ENCODE measurements around the gene AGTPBP1.

The AGTPBP1 gene

DNA sequence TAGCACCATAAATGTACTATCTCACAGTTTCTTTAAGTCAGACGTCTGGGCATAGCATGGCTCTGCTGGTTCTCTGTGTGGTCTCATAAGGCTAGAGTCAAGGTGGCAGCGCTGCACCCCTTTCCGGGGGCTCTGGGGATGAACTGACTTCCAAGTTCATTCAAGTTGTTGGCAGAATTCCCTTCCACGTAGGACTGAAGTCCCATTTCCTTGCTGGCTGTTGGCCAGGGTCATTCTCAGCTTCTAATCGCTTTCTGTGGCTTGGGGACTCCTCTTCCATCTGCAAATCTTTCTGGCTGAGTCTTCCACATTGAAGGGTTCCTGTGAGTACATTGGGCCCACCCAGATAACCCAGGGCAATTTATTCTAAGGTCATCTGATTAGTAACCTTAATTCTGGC is 211.0 kb downstream of the AGTPBP1 start:
- no peak for DNase-seq

GRCh38 chr9:85528607-85529006 is 213.1 kb downstream of the AGTPBP1 start:
- DNase-seq, result no peak

- DNase-seq, result no peak
Measured at GRCh38 chr9:85528142-85528541, 213.6 kb downstream of the AGTPBP1 start.

DNA sequence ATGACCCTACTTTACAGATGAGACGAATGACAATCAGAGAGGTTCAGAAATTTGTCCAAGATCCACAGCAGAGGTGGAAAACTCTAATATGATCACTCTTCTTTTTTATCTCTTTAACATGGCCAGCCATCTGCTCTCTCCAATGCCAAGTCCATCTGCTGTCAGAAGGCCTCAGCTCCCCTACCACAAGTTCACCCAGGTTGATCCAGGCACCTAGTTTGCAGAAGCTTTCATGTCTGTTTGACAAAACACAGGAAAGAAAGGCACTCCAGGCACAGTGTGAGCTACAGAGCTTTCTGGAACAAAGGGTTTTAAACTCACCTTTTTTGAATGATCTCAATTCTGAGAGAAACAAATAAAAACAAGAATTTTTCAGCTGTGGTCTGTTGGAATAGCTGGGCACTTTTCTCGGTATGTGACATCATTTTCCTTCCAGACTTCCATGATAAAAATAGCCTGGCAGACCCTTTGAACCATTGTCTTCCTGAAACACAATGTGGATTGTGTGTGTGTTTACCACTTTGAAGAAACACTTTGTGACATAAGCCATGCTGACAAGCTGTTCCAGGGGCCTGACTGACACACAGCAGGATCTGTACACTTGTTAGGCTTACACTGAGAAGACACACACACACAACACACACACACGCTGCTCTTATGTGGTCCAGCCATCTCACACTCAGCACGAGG is 214.3 kb downstream of the AGTPBP1 start:
- DNase-seq, result no peak

DNA sequence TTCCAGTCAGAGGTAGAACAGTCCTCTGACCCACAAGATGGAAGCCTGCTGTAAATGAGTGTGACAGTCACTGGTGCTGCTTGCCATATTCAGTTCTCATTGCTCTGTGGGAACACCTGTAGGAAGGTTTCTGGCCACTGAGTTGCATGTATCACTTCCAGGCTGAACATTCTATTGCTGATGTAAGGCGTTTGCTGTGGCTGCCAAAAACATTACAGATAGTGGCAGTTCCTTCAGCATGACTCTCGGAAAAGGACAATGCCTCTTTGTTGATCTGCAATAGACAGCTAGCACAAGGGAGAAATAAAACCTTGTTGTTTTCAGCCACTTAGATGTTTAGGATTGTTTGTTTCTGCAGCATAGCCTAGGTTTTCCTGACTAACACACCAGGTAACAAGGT is 217.2 kb downstream of the AGTPBP1 start:
- no peak for DNase-seq

DNA sequence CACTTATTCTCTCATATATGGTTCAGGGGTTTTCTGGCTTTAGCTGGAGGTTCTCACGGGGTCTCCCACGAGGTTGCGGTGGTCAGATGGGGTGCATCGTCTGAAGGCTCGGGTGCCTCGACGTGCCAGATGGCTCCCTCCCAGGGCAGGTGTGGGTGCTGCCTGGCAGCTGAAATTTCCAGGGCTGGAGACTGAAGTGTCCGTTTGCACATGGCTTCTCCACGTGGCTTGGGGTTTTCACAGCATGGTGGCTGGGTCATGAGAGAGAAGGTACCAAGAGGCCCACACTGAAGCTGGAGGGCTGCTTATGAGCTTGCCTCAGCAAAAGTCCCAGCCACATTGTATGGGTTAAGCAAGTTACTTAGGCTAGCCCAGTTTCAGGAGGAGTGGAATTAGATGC is 218.6 kb downstream of the AGTPBP1 start:
- no peak for DNase-seq

- DNase-seq, result peak; percentile 36 to 40
Measured at GRCh38 chr9:85522459-85523092, 219.2 kb downstream of the AGTPBP1 start.

GRCh38 chr9:85521371-85522197 is 220.2 kb downstream of the AGTPBP1 start:
- DNase-seq, result no peak

DNA sequence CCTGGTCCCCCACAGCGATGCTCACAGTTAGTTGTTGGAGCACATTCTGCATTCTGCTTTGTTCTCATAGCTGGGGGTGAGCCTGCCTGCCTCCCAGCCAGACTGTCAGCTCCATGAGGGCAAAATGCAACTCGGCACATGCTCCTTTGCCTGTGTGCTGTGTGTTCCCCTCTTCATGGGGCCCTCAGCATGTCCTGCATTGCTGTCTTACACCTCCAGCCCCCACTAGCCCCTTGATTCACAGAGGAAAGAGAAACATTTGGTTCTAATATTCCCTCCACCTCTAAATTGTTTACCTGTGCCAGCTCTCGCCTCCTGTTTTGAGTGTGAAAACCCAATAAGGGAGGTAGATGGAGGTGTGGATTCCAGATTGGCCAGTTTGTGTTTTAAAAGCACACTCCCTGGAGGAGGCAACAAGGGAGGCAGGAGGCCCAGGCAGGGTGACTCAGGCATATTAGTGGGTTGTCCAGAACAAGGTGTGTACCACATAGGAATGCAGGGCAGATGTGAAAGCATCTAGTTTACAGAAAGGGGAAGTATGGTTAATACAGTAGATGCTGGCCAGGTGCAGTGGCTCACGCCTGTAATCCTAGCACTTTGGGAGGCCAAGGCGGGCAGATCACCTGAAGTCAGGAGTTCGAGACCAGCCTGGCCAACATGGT is 224.6 kb downstream of the AGTPBP1 start:
- no peak for DNase-seq

- DNase-seq, result no peak
Measured at GRCh38 chr9:85516455-85516854, 225.3 kb downstream of the AGTPBP1 start.

GRCh38 chr9:85515021-85515420 is 226.7 kb downstream of the AGTPBP1 start:
- DNase-seq, result no peak

GRCh38 chr9:85514256-85514655 is 227.5 kb downstream of the AGTPBP1 start:
- no peak for DNase-seq

- DNase-seq, result no peak
Measured at GRCh38 chr9:85511746-85512145, 230.0 kb downstream of the AGTPBP1 start.

- no peak for DNase-seq
Measured at GRCh38 chr9:85510830-85511504, 230.8 kb downstream of the AGTPBP1 start.

DNA sequence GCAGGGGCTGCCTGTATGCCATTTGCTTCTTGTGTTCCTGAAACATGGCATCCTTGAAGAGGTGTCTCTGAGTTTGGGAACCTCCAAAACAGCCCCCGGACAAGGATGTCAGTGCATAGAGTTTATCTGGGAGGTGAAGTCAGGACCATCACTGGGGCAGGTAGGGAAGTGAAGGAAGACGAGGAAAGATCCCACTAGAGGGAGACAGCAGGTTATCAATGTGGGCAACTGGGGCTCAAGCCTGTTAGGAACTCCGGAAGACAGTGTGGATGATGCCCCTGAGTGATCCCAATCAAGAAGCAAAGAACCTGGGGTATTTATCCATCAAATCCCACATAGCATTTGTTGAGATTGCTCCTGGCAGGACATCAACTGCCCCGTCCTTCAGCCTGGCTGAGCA is 233.1 kb downstream of the AGTPBP1 start:
- DNase-seq, result no peak

DNA sequence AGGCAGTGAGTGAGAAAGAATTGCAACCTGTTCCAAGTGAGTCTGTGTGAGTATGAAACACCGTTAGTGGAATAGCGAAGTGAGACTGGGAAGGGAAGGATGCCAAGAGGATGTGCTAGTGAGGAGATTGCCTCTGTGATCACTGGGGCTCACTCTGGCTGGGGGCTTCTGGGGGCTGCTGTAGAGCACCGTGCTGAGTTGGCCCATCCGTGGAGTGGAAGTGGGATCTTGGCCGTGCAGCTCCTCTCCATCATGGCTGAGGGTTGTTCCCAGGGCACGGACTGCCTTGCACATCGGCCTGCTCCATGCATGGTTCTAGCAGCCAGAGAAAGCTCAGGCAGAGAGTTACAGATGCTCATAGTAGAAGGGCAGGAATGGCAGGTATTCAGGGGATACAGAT is 236.1 kb downstream of the AGTPBP1 start:
- DNase-seq, result no peak

GRCh38 chr9:85502815-85503655 is 238.7 kb downstream of the AGTPBP1 start:
- DNase-seq, result no peak

GRCh38 chr9:85501882-85502281 is 239.9 kb downstream of the AGTPBP1 start:
- no peak for DNase-seq

- DNase-seq, result no peak
Measured at GRCh38 chr9:85501456-85501855, 240.3 kb downstream of the AGTPBP1 start.

All from AML-193 (cell line).